Gastrocnemius medialis (tissue), 4 donors: ENCODE results near the gene CGNL1.

Source experiments
- CTCF ChIP-seq, 5 experiments: fragments of 450-650 bp in 3 of 5; fragments of 200-600 bp in 2 of 5; sonication (generic) in 2 of 5; IDR thresholded peaks in 4 of 5; conservative IDR thresholded peaks in 1 of 5; 1 replicate in 4 of 5; 2 replicates in 1 of 5; pipeline ENCODE4 v1.5.1; 2016 to 2019; ENCODE audit warnings: antibody characterized with exemption in 5 of 5, mild to moderate bottlenecking in 3 of 5, moderate library complexity in 3 of 5
- POLR2A ChIP-seq, 2 donors: fragments of 450-650 bp; IDR thresholded peaks; one replicate each; pipeline ENCODE4 v1.6.1; 2017; ENCODE audit warnings: antibody characterized with exemption in 2 of 2, mild to moderate bottlenecking in 2 of 2, moderate library complexity in 2 of 2

GRCh38 chr15:57470543-57470942 lies 94.2 kb downstream of the CGNL1 start:
- TF ChIP-seq CTCF (IDR thresholded peaks at IDR 0.05 in 4 of 5, conservative IDR thresholded peaks at IDR 0.05 in 1 of 5) (no peak), POLR2A (IDR thresholded peaks at IDR 0.05) (no peak)
